Liver (tissue), 9 donors: ENCODE measurements around the gene ACTN1. TPM values are rescaled to one million over a fixed set of nuclear protein-coding genes. Genes with fewer than 3 reads are reported as not detected.

Experiments used
- DNase-seq: peaks from one replicate; pipeline ENCODE4 v3.0.0-alpha.2; 2017; ENCODE audit warnings: low spot score
- H3K27ac ChIP-seq, 2 donors: one replicate each; pipeline ENCODE4 v1.7.0; 2013; ENCODE audit warnings: inconsistent platforms in 2 of 2, low read length in 2 of 2, control low read depth in 1 of 2, low read depth in 1 of 2, mild to moderate bottlenecking in 1 of 2
- H3K27me3 ChIP-seq, 4 donors: one replicate each; pipeline versions ENCODE4 v1.6.1 to v1.7.0; 2013; ENCODE audit warnings: low read length in 3 of 4, inconsistent platforms in 1 of 4, mild to moderate bottlenecking in 1 of 4, moderate library complexity in 1 of 4; ENCODE audit not compliant: control insufficient read depth in 4 of 4, insufficient read depth in 4 of 4
- H3K36me3 ChIP-seq, 4 donors: one replicate each; pipeline versions ENCODE4 v1.6.1 to v1.7.0; 2013; ENCODE audit warnings: low read length in 3 of 4, mild to moderate bottlenecking in 3 of 4, low read depth in 1 of 4, moderate library complexity in 1 of 4; ENCODE audit not compliant: control insufficient read depth in 4 of 4, insufficient read depth in 3 of 4
- H3K4me1 ChIP-seq, 4 donors: one replicate each; pipeline versions ENCODE4 v1.6.1 to v1.7.0; 2013; ENCODE audit warnings: low read length in 3 of 4, mild to moderate bottlenecking in 3 of 4, moderate library complexity in 1 of 4; ENCODE audit not compliant: control insufficient read depth in 4 of 4, insufficient read depth in 4 of 4
- H3K4me3 ChIP-seq, 3 donors: one replicate each; pipeline versions ENCODE4 v1.6.1 to v1.7.0; 2013; ENCODE audit warnings: low read length in 3 of 3, control low read depth in 1 of 3, low read depth in 1 of 3, mild to moderate bottlenecking in 1 of 3
- H3K9ac ChIP-seq, 2 donors: one replicate each; pipeline ENCODE4 v1.7.0; 2013; ENCODE audit warnings: low read length in 2 of 2, mild to moderate bottlenecking in 2 of 2, moderate library complexity in 2 of 2, control low read depth in 1 of 2, low read depth in 1 of 2
- H3K9me3 ChIP-seq, 4 donors: one replicate each; pipeline versions ENCODE4 v1.6.1 to v1.7.0; 2013; ENCODE audit warnings: low read length in 3 of 4; ENCODE audit not compliant: control insufficient read depth in 4 of 4
- CTCF ChIP-seq: fragments of 150-350 bp; IDR thresholded peaks from 2 replicates; pipeline ENCODE4 v1.5.1; 2017; ENCODE audit warnings: improper control_type of control experiment, low read depth, low read length; ENCODE audit not compliant: missing input control
- GABPA ChIP-seq, 2 donors: IDR thresholded peaks in 1 of 2; conservative IDR thresholded peaks in 1 of 2; 2 replicates each; pipeline ENCODE4 v1.6.1; 2016; ENCODE audit warnings: antibody characterized with exemption in 2 of 2, mild to moderate bottlenecking in 1 of 2, moderate library complexity in 1 of 2
- HNF4A ChIP-seq, 2 donors: conservative IDR thresholded peaks; 2 replicates each; pipeline ENCODE4 v1.6.1; 2016; ENCODE audit warnings: antibody characterized with exemption in 2 of 2, mild to moderate bottlenecking in 2 of 2
- HNF4G ChIP-seq: IDR thresholded peaks from 2 replicates; pipeline ENCODE4 v1.6.1; 2016; ENCODE audit warnings: antibody characterized with exemption
- JUND ChIP-seq, 2 donors: IDR thresholded peaks; 2 replicates each; pipeline ENCODE4 v1.6.1; 2016; ENCODE audit warnings: antibody characterized with exemption in 2 of 2
- NR2F2 ChIP-seq: IDR thresholded peaks from 2 replicates; pipeline ENCODE4 v1.6.1; 2016; ENCODE audit warnings: antibody characterized with exemption
- RAD21 ChIP-seq, 2 donors: IDR thresholded peaks; 2 replicates each; pipeline ENCODE4 v1.6.1; 2016; ENCODE audit warnings: antibody characterized with exemption in 2 of 2, mild to moderate bottlenecking in 2 of 2
- REST ChIP-seq: IDR thresholded peaks from 2 replicates; pipeline ENCODE4 v1.6.1; 2016; ENCODE audit warnings: antibody characterized with exemption, mild to moderate bottlenecking
- RXRA ChIP-seq, 2 donors: IDR thresholded peaks; 2 replicates each; pipeline ENCODE4 v1.6.1; 2017 to 2018; ENCODE audit warnings: antibody characterized with exemption in 2 of 2, mild to moderate bottlenecking in 1 of 2
- SP1 ChIP-seq: IDR thresholded peaks from 2 replicates; pipeline ENCODE4 v1.6.1; 2018; ENCODE audit warnings: antibody characterized with exemption, mild to moderate bottlenecking
- TAF1 ChIP-seq: conservative IDR thresholded peaks from 2 replicates; pipeline ENCODE4 v1.6.1; 2016; ENCODE audit warnings: antibody characterized with exemption, mild to moderate bottlenecking
- WGBS: extraction: QIAGEN DNeasy Blood & Tissue Kit; methylation state at CpG from one replicate; pipeline ENCODE4 v1.1.7; 2013; 5-methylcytosine and 5-hydroxymethylcytosine counted together
- polyA plus RNA-seq, 2 donors: library from polyadenylated mRNA; stranded (reverse) in 1 of 2; unstranded in 1 of 2; fragments of 200-250 nt in 1 of 2; fragments of >200 nt in 1 of 2; fragmentation: Nextera tagmentation in 1 of 2; extraction: Ambion mirVana in 1 of 2; gene quantifications; one replicate each; pipeline versions ENCODE4 v1.2.1 to v1.2.3, GENCODE V29; 2013 to 2015
- total RNA-seq, 2 donors: library from RNA; depleted of rRNA; stranded (reverse); fragments of >200 nt; gene quantifications; one replicate each; pipeline ENCODE4 v1.2.3, GENCODE V29; 2014
- donor health status: healthy.
- donor health status: healthy.
- donor health status: healthy.
- donor health status: healthy.
- donor health status: healthy.

The ACTN1 gene
- total and polyA plus RNA-seq, 4 donors = 36.2 to 100 (median 63.1) TPM

GRCh38 chr14:68888883-68889282 is 90.2 kb downstream of the ACTN1 start (continued):
- no peak for TF ChIP-seq CTCF
- no peak for TF ChIP-seq RAD21 (IDR thresholded peaks at IDR 0.05)
- TF ChIP-seq JUND (IDR thresholded peaks at IDR 0.05) = no peak

- no peaks in the 10 kb centered on the region for H3K9me3 ChIP-seq
- H3K36me3 ChIP-seq = peaks cover 16 to 72% (median 51%) of the 10 kb centered on the region in 4 donors
- DNase-seq = no peak
- H3K9ac ChIP-seq = no peak overlapping the region
- 87% methylated on average over 20 of the region's 20 CpGs for WGBS
- H3K27ac ChIP-seq = peak overlapping the region; percentile 43 to 74
- H3K4me3 ChIP-seq = no peak overlapping the region
- peak in 1 of 2 donors; percentile 46 for TF ChIP-seq HNF4A (conservative IDR thresholded peaks at IDR 0.05)
- peak in 1 of 2 donors; percentile 16 for TF ChIP-seq RXRA (IDR thresholded peaks at IDR 0.05)
- TF ChIP-seq REST = no peak
- peaks cover 11 to 31% (median 12%) of the 10 kb centered on the region in 4 donors for H3K4me1 ChIP-seq
- H3K27me3 ChIP-seq = no peaks in the 10 kb centered on the region
These were observed 90.9 kb downstream of the ACTN1 start for GRCh38 chr14:68888025-68888850.

- H3K36me3 ChIP-seq = peaks cover 19 to 72% (median 51%) of the 10 kb centered on the region in 4 donors
- no peak overlapping the region for H3K27ac ChIP-seq
- H3K9ac ChIP-seq = no peak overlapping the region
- no peaks in the 10 kb centered on the region for H3K27me3 ChIP-seq
- no peak for DNase-seq
- 84% methylated on average over 4 of the region's 4 CpGs for WGBS
- H3K9me3 ChIP-seq = no peaks in the 10 kb centered on the region
- H3K4me1 ChIP-seq = peaks cover 11 to 30% (median 12%) of the 10 kb centered on the region in 4 donors
- no peak for TF ChIP-seq HNF4A (conservative IDR thresholded peaks at IDR 0.05)
- no peak for TF ChIP-seq HNF4G
- TF ChIP-seq GABPA (IDR thresholded peaks at IDR 0.05 in 1 of 2, conservative IDR thresholded peaks at IDR 0.05 in 1 of 2) = no peak
- no peak for TF ChIP-seq SP1
- no peak for TF ChIP-seq NR2F2
- no peak for TF ChIP-seq TAF1
- H3K4me3 ChIP-seq = no peak overlapping the region
These were observed 93.0 kb downstream of the ACTN1 start for GRCh38 chr14:68886109-68886434.
